ENCODE results near the gene OR2A12.
"Not testable (repeated sequence)": the region's sequence is repeated elsewhere in the genome, so short reads cannot be mapped to it uniquely, and the experiment has no call there.

The OR2A12 gene

GRCh38 chr7:144090667-144091066 is 4.6 kb downstream of the OR2A12 start:
- TF ChIP-seq POLR2A (IDR thresholded peaks at IDR 0.05; ENCODE audit: low read length) (no peak), GATA1 (IDR thresholded peaks at IDR 0.05; ENCODE audit: low read depth, low read length) (no peak)
- no peak for DNase-seq

- TF ChIP-seq GATA1 (IDR thresholded peaks at IDR 0.05; ENCODE audit: low read depth, low read length) (no peak), POLR2A (IDR thresholded peaks at IDR 0.05; ENCODE audit: low read length) (no peak)
- no peak for DNase-seq
These were observed 12.7 kb downstream of the OR2A12 start for GRCh38 chr7:144098776-144099175.

- DNase-seq = no peak
These were observed 14.5 kb downstream of the OR2A12 start for GRCh38 chr7:144100607-144101006.

GRCh38 chr7:144102041-144102440 is 16.0 kb downstream of the OR2A12 start:
- TF ChIP-seq GATA1 (IDR thresholded peaks at IDR 0.05; ENCODE audit: low read depth, low read length) (no peak), POLR2A (IDR thresholded peaks at IDR 0.05; ENCODE audit: low read length) (no peak)
- no peak for DNase-seq

More at GRCh38 chr7:144100607-144101006, 14.5 kb downstream of the OR2A12 start:
- TF ChIP-seq POLR2A (IDR thresholded peaks at IDR 0.05; ENCODE audit: low read length) (no peak), GATA1 (IDR thresholded peaks at IDR 0.05; ENCODE audit: low read depth, low read length) (no peak)

GRCh38 chr7:144105211-144105610 is 19.1 kb downstream of the OR2A12 start:
- TF ChIP-seq POLR2A (IDR thresholded peaks at IDR 0.05; ENCODE audit: low read length) (no peak), GATA1 (IDR thresholded peaks at IDR 0.05; ENCODE audit: low read depth, low read length) (no peak)

GRCh38 chr7:144109283-144109682 is 23.2 kb downstream of the OR2A12 start, which contains the start of gene OR2A2:
OR2A2 (plus strand) TSS chr7:144109583; CDS start chr7:144109583, 0 bp downstream.
- DNase-seq = no peak
- TF ChIP-seq GATA1 (IDR thresholded peaks at IDR 0.05; ENCODE audit: low read depth, low read length) (no peak), POLR2A (IDR thresholded peaks at IDR 0.05; ENCODE audit: low read length) (no peak)

More at GRCh38 chr7:144105211-144105610, 19.1 kb downstream of the OR2A12 start:
- DNase-seq = no peak

- no peak for DNase-seq
- TF ChIP-seq GATA1 (IDR thresholded peaks at IDR 0.05; ENCODE audit: low read depth, low read length) (no peak), POLR2A (IDR thresholded peaks at IDR 0.05; ENCODE audit: low read length) (no peak)
These were observed 24.2 kb downstream of the OR2A12 start for GRCh38 chr7:144110272-144110671.

GRCh38 chr7:144113651-144114050 is 27.6 kb downstream of the OR2A12 start:
- no peak for DNase-seq
- TF ChIP-seq GATA1 (IDR thresholded peaks at IDR 0.05; ENCODE audit: low read depth, low read length) = no peak
- TF ChIP-seq POLR2A (IDR thresholded peaks at IDR 0.05; ENCODE audit: low read length) = no peak

- DNase-seq = no peak
- TF ChIP-seq POLR2A (IDR thresholded peaks at IDR 0.05; ENCODE audit: low read length) = no peak
These were observed 32.3 kb downstream of the OR2A12 start for GRCh38 chr7:144118341-144118740.

GRCh38 chr7:144122876-144123275 is 36.8 kb downstream of the OR2A12 start, which contains the start of gene OR2A14:
OR2A14 (plus strand) TSS chr7:144123176; CDS start chr7:144129113, 5,937 bp downstream.
- TF ChIP-seq POLR2A (IDR thresholded peaks at IDR 0.05; ENCODE audit: low read length) (no peak), GATA1 (IDR thresholded peaks at IDR 0.05; ENCODE audit: low read depth, low read length) (no peak)

GRCh38 chr7:144127714-144128334 is 41.7 kb downstream of the OR2A12 start:
- TF ChIP-seq POLR2A (IDR thresholded peaks at IDR 0.05; ENCODE audit: low read length) = no peak
- TF ChIP-seq GATA1 (IDR thresholded peaks at IDR 0.05; ENCODE audit: low read depth, low read length) = no peak
- peak; percentile 76 to 88 for DNase-seq

More at GRCh38 chr7:144122876-144123275, 36.8 kb downstream of the OR2A12 start, which contains the start of gene OR2A14:
- no peak for DNase-seq

GRCh38 chr7:144129601-144130000 is 43.5 kb downstream of the OR2A12 start:
- not testable (repeated sequence) for DNase-seq

GRCh38 chr7:144130730-144131129 is 44.7 kb downstream of the OR2A12 start:
- TF ChIP-seq GATA1 (IDR thresholded peaks at IDR 0.05; ENCODE audit: low read depth, low read length) (no peak), POLR2A (IDR thresholded peaks at IDR 0.05; ENCODE audit: low read length) (no peak)
- DNase-seq = no peak

GRCh38 chr7:144132262-144132661 is 46.2 kb downstream of the OR2A12 start:
- TF ChIP-seq POLR2A (IDR thresholded peaks at IDR 0.05; ENCODE audit: low read length) (no peak), GATA1 (IDR thresholded peaks at IDR 0.05; ENCODE audit: low read depth, low read length) (no peak)

GRCh38 chr7:144133307-144133706 is 47.2 kb downstream of the OR2A12 start:
- TF ChIP-seq GATA1 (IDR thresholded peaks at IDR 0.05; ENCODE audit: low read depth, low read length) (no peak), POLR2A (IDR thresholded peaks at IDR 0.05; ENCODE audit: low read length) (no peak)
- no peak for DNase-seq

More at GRCh38 chr7:144132262-144132661, 46.2 kb downstream of the OR2A12 start:
- no peak for DNase-seq

Data from erythroblast (primary cell).